Measurements from ENCODE around the gene SNX13.

DNA sequence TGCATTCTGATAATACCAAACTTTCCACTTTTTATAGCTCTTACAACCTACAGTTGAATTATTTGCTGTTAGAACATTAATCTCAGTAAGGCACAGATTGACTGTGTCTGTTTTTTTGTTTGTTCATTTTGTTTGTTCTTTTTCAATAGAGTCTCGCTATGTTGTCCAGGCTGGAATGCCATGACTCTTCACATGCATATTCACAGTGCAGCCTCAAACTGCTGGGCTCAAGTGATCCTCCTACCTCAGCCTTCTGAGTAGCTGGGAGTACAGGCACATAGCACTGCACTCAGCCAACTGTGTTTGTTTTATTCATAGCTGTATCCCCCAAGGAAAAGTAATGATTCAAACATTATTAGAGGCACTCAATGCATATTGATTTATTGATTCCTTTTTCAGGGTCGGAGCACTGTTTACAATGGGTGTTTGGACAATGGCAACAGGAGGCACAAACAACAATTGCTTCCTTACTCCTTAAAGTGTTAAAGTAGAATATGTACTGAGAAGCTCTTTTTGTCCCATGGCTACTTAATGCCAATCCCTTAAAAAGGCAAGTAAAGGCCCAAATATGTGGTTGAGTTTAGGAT, 61.1 kb downstream of the SNX13 start:
- TF ChIP-seq EZH2 (IDR thresholded peaks at IDR 0.05; ENCODE audit: borderline replicate concordance, low read length): no peak
- TF ChIP-seq, protein P1, sequence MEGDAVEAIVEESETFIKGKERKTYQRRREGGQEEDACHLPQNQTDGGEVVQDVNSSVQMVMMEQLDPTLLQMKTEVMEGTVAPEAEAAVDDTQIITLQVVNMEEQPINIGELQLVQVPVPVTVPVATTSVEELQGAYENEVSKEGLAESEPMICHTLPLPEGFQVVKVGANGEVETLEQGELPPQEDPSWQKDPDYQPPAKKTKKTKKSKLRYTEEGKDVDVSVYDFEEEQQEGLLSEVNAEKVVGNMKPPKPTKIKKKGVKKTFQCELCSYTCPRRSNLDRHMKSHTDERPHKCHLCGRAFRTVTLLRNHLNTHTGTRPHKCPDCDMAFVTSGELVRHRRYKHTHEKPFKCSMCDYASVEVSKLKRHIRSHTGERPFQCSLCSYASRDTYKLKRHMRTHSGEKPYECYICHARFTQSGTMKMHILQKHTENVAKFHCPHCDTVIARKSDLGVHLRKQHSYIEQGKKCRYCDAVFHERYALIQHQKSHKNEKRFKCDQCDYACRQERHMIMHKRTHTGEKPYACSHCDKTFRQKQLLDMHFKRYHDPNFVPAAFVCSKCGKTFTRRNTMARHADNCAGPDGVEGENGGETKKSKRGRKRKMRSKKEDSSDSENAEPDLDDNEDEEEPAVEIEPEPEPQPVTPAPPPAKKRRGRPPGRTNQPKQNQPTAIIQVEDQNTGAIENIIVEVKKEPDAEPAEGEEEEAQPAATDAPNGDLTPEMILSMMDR (IDR thresholded peaks at IDR 0.05; ENCODE audit: low read length): no peak

Data from OCI-LY1 (cell line).